8988T (cell line): Measurements from ENCODE around the gene ING2.
A peak's percentile ranks its signal among the peaks of the same experiment; 100 is the strongest.

Experiments
- DNase-seq: peaks from one replicate; pipeline ENCODE4 v3.0.0; 2011

ING2 gene

GRCh38 chr4:183499801-183500200 lies 5.1 kb upstream of the ING2 start:
- DNase-seq: no peak

GRCh38 chr4:183503497-183504063 lies 1.3 kb upstream of the ING2 start:
- no peak for DNase-seq

DNA sequence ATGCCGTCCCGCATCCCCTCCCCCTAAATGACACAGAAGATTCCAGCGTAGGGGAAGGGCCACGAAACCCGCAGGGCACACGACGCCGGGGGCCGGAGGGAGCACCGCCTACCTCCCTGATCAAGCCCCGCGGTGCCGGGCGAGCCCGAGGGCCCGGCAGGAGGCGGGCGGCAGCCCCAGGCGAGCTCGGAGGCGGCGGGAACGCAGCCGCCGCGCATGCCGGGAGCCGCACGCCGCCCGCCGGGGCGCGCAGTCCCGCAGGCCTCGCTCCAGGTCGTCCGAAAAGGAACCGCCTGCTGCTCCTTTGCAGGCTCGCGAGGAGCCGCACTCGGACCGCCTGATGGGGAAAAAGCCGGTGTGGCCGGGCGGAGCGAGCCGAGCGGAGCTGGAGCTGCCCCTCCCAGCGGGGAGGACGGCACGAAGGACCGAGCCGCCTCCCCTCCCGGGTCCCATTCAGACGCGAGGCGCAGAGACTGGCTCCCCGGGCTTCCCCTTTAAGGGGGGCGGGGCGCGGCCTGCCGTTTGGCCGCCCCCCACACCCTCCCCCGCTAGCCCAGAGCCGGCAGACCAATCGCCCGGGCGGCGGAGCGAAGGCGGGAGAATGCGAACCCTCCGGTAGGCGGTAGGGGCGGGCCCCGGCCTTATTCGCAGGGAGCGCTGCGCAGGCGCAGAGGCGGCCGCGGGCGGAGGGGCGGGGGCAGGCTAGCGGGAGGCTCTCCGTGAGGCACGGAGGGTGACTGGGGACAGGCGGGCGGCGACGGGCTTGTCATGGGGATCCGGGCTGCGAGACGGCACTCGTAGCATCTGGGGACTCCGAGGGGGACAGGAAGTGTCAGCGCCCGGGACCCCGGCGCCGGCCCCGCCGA lies 561 bp upstream of the ING2 start:
- DNase-seq: peak; percentile 89

DNA sequence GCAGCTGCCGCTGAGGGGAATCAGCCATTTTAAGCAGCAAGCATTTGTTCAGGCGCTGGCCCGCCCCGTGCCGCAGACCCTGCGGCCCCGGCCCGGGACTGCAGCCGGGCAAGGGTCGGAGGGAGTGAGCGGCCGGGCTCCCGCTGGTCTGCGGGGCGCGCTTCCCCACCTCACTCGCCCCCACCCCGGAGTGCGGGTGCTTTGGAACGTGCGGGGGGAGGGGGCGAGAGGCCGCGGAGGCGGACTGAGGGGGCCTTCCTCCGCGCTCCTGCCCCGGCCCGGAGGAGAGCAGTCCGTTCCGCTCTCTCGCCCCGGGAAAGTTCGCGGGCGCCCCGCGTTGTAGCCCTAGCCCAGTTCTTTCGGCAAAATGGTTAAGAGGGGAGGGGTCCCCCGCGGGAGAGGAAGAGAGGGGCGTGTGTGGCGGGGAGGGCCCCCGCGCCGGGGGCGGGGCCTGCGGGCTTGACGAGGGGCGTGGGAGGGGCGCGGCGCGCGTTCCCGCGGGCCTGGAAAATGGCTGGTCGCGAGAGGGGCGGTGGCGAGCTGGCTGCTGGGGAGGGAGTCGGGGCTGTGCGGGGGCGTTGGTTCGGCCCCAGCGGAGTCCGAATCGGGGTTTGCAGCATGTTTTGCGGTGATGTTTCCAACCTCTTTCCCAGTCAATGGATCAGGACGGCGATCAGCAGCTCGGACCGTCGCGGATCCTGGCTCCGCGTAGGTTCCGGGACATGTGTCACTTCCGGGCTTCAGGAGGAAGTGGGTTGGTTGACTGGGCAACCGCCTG lies 942 bp downstream of the ING2 start:
- peak; percentile 61 for DNase-seq

- no peak for DNase-seq
Measured at GRCh38 chr4:183506389-183506735, 1.5 kb downstream of the ING2 start.

GRCh38 chr4:183507925-183508696 lies 3.3 kb downstream of the ING2 start:
- no peak for DNase-seq

- DNase-seq: no peak
Measured at GRCh38 chr4:183508697-183509335, 4.0 kb downstream of the ING2 start.

- no peak for DNase-seq
Measured at GRCh38 chr4:183515411-183515810, 10.6 kb downstream of the ING2 start.

GRCh38 chr4:183517194-183517593 lies 12.3 kb downstream of the ING2 start:
- DNase-seq: no peak

DNA sequence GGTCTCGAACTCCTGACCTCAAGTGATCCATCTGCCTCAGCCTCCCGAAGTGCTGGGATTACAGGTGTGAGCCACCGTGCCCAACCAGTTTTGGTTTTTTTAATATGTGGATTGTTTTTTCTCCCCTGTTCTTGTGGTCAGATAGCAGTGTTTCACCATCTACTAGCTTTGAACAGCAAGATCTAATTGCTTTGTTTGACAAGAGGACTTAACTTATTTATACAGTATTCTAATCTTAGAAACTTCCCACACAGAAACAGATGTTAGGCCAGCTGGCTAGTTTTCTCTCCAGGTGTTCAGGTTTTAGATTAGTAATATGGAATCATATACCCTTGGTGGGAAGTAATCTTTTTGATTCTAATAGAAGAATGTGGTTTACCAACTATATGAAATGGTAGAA lies 12.9 kb downstream of the ING2 start:
- DNase-seq: no peak

DNA sequence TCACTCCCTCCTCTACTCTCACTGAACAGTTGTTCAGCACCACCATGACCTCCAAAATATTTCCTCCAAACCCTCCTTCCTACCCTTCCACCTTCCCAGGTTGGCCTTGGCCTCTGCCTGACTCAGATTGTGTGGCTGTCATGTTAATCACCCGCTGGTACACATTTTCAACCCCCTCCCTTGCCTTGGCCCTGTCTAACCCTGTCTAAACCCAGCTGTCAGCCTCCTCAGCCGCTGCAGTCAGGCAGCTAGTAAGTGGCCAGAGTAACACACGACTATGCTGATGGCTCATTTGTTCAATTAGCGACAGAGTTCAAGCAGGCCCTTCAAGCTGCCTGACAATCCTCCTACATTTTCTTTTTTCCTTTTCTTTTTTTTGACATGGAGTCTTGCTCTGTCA lies 18.0 kb downstream of the ING2 start:
- no peak for DNase-seq

GRCh38 chr4:183527326-183527725 lies 22.5 kb downstream of the ING2 start:
- no peak for DNase-seq

DNA sequence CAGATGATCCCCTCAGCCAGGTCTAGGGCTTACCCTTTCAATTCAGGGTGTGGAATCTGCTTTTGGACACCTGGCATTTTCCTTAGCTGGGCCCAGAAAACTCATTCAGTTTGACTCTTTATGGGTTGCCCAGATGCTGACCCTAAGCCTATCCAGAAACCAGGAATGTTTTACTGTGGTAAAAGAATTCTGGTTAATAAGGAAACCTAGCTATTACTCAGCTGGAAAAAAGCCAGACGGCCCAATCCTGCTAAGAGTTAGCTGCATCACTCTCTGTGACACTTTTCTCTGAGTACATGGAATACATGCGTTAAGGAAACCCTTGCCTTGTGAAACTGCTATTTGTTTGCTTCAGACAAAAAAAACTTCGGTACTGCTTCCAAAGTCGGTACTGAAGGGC lies 28.0 kb downstream of the ING2 start:
- DNase-seq: no peak

- no peak for DNase-seq
Measured at GRCh38 chr4:183533698-183534097, 28.8 kb downstream of the ING2 start.

- DNase-seq: no peak
Measured at GRCh38 chr4:183540410-183541009, 35.7 kb downstream of the ING2 start.

- DNase-seq: no peak
Measured at GRCh38 chr4:183541010-183541751, 36.3 kb downstream of the ING2 start.

DNA sequence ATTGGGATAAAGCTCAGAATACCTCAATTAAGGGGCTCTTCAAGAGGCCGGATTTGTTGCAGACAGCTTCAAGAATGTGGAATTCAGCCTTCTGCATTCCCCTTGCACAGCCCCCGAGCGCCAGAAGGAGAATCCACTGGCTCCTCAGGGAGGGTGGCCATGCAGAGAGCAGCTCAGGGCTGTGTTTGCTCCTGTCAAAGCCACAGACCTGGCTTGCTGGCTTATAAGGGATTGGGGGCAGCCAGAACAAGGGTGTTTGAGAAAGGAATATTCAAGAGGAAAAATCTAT lies 36.8 kb downstream of the ING2 start:
- DNase-seq: no peak

DNA sequence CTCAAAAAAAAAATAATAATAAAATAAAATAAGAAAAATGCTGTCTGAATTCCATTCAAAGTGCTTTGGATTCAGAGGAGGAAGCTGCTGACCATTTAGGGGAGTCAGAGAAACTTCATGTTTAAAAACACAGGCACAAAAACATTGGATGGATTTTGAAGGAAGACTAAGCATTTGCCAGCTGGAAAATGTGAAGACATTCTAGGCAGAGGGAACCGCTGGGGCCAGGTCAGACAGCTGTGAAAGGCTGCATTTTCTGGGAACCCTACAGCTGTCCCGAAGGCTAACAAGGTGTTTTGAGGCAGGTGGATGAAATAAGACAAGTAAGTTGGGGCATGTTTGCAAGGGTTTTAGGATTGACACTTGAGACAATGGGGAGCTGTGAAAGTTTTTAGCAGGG lies 38.6 kb downstream of the ING2 start:
- DNase-seq: no peak

GRCh38 chr4:183544109-183544508 lies 39.3 kb downstream of the ING2 start:
- no peak for DNase-seq

DNA sequence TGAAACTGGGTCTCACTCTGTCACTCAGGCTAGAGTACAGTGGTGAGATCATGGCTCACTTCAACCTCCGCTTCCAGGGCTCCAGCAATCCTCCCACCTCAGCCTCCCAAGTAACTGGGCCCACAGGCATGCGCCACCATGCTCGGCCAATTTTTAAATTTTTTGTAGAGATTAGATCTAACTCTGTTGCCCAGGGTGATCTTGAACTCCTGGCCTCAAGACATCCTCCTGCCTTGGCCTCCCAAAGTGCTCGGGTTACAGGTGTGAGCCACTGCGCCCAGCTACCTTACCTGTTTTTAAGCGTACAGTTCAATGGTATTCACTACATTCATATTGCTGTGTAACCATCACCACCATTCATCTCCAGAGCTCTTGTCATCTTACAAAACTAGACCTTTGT lies 41.5 kb downstream of the ING2 start:
- DNase-seq: no peak

DNA sequence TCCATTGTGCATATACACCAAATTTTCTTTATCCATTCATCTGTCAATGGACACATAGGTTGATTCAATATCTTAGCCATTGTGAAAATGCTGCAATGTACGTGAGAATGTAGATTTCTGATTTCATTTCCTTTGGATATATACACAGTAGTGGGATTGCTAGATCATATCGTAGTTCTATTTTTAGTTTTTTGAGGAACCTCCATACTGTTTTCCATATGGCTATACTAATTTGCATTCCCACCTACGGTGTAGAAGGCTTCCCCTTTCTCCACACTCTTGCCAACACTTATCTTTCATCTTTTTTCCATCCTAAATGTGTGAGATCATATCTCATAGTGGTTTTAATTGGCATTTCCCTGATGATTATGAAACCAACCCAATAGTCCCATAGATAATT lies 43.4 kb downstream of the ING2 start:
- no peak for DNase-seq
